ENCODE data around the gene USP48. TPM values are rescaled to one million over a fixed set of nuclear protein-coding genes. Genes with fewer than 3 reads are reported as not detected.
"Not testable (repeated sequence)": the region's sequence is repeated elsewhere in the genome, so short reads cannot be mapped to it uniquely, and the experiment has no call there.

The USP48 gene
- polyA plus RNA-seq, 12 donors = 38.1 to 72.3 (median 52.6) TPM; not detected in 1

GRCh38 chr1:21640653-21641052 lies 142.3 kb downstream of the USP48 start:
- DNase-seq = no peak

- DNase-seq = no peak
Observed at GRCh38 chr1:21639594-21640041, 143.3 kb downstream of the USP48 start.

- no peak for DNase-seq
Observed at GRCh38 chr1:21638531-21639341, 144.2 kb downstream of the USP48 start.

GRCh38 chr1:21637514-21637913 lies 145.4 kb downstream of the USP48 start:
- DNase-seq = no peak

- DNase-seq = no peak
Observed at GRCh38 chr1:21636029-21636428, 146.9 kb downstream of the USP48 start.

GRCh38 chr1:21634806-21635535 lies 148.0 kb downstream of the USP48 start:
- DNase-seq = no peak

GRCh38 chr1:21633992-21634805 lies 148.8 kb downstream of the USP48 start:
- no peak for DNase-seq

GRCh38 chr1:21633141-21633755 lies 149.7 kb downstream of the USP48 start:
- DNase-seq = no peak

- no peak for DNase-seq
Observed at GRCh38 chr1:21631944-21632887, 150.7 kb downstream of the USP48 start.

GRCh38 chr1:21631590-21631943 lies 151.4 kb downstream of the USP48 start:
- DNase-seq = not testable (repeated sequence)

- no peak for DNase-seq
Observed at GRCh38 chr1:21630571-21631343, 152.2 kb downstream of the USP48 start.

- DNase-seq = no peak
Observed at GRCh38 chr1:21629971-21630370, 153.0 kb downstream of the USP48 start.

- DNase-seq = no peak
Observed at GRCh38 chr1:21628798-21629393, 154.1 kb downstream of the USP48 start.

Other genes starting within 250 kb of the USP48 start
- gene RAP1GAP, start 113.8 kb downstream of the USP48 start, polyA plus RNA-seq (ENCODE audit: insufficient read length in 12 of 12) = 1 to 10 TPM in 11 of 12 donors, not detected in 1; 1.1 to 9.2 (median 1.7) TPM
- 1 to 10 TPM in 11 of 12 donors, not detected in 1; 4.1 to 9.6 (median 5.5) TPM for gene LDLRAD2, start 29.1 kb upstream of the USP48 start, polyA plus RNA-seq (ENCODE audit: insufficient read length in 12 of 12)
- gene HSPG2, start 154.2 kb upstream of the USP48 start, polyA plus RNA-seq (ENCODE audit: insufficient read length in 12 of 12) = 100 to 1,000 TPM; 190 to 355 (median 246) TPM
- gene CELA3B, start 193.9 kb upstream of the USP48 start, polyA plus RNA-seq (ENCODE audit: insufficient read length in 12 of 12) = under 1 TPM in 5 of 12 donors, not detected in 7; 0.35 to 0.71 (median 0.65) TPM
- under 1 TPM in 5 of 12 donors, not detected in 7; 0.18 to 0.67 (median 0.25) TPM for gene CELA3A, start 218.5 kb upstream of the USP48 start, polyA plus RNA-seq (ENCODE audit: insufficient read length in 12 of 12)